Measurements from ENCODE around the gene TARBP2.
A peak's percentile ranks its signal among the peaks of the same experiment; 100 is the strongest.

TARBP2 gene

GRCh38 chr12:53504004-53504920 is 3.2 kb downstream of the TARBP2 start:
- no peak overlapping the region for H3K4me3 ChIP-seq (replicated peaks in 1 of 2; ENCODE audit: low read depth in 2 of 2, low read length in 2 of 2)
- no peak for TF ChIP-seq CTCF (IDR thresholded peaks at IDR 0.05; ENCODE audit: low read depth, low read length)
- DNase-seq (ENCODE audit: low read depth in 2 of 2): no peak

- DNase-seq (ENCODE audit: low read depth in 2 of 2): peak; percentile 58 to 79
- no peak for TF ChIP-seq CTCF (IDR thresholded peaks at IDR 0.05; ENCODE audit: low read depth, low read length)
- no peak overlapping the region for H3K4me3 ChIP-seq (replicated peaks in 1 of 2; ENCODE audit: low read depth in 2 of 2, low read length in 2 of 2)
Measured at GRCh38 chr12:53505086-53505485, 4.0 kb downstream of the TARBP2 start.

GRCh38 chr12:53505555-53506449 is 4.7 kb downstream of the TARBP2 start:
- no peak overlapping the region for H3K4me3 ChIP-seq (replicated peaks in 1 of 2; ENCODE audit: low read depth in 2 of 2, low read length in 2 of 2)
- no peak for DNase-seq (ENCODE audit: low read depth in 2 of 2)
- TF ChIP-seq CTCF (IDR thresholded peaks at IDR 0.05; ENCODE audit: low read depth, low read length): no peak

- no peak for DNase-seq (ENCODE audit: low read depth in 2 of 2)
- H3K4me3 ChIP-seq (replicated peaks in 1 of 2; ENCODE audit: low read depth in 2 of 2, low read length in 2 of 2): no peak overlapping the region
- TF ChIP-seq CTCF (IDR thresholded peaks at IDR 0.05; ENCODE audit: low read depth, low read length): no peak
Measured at GRCh38 chr12:53506450-53506785, 5.3 kb downstream of the TARBP2 start.

GRCh38 chr12:53506881-53507602 is 6.0 kb downstream of the TARBP2 start, which contains the start of gene NPFF:
TSS of gene NPFF (minus strand) at chr12:53507484. CDS start at chr12:53507474, 10 bp downstream.
- TF ChIP-seq CTCF (IDR thresholded peaks at IDR 0.05; ENCODE audit: low read depth, low read length): no peak
- DNase-seq (ENCODE audit: low read depth in 2 of 2): no peak
- no peak within 1 kb of the TSS for H3K4me3 ChIP-seq (replicated peaks in 1 of 2; ENCODE audit: low read depth in 2 of 2, low read length in 2 of 2)

- H3K4me3 ChIP-seq (replicated peaks in 1 of 2; ENCODE audit: low read depth in 2 of 2, low read length in 2 of 2): no peak overlapping the region
- no peak for DNase-seq (ENCODE audit: low read depth in 2 of 2)
- TF ChIP-seq CTCF (IDR thresholded peaks at IDR 0.05; ENCODE audit: low read depth, low read length): no peak
Measured at GRCh38 chr12:53507603-53507885, 6.5 kb downstream of the TARBP2 start.

All from cardiac fibroblast (primary cell).